ENCODE results near the gene CAMSAP1. TPM values are rescaled to one million over a fixed set of nuclear protein-coding genes. Genes with fewer than 3 reads are reported as not detected.

The CAMSAP1 gene
- total RNA-seq, 4 donors from 2014 or later, result 31.2 to 85.3 (median 51.6) TPM

GRCh38 chr9:135811801-135812200 is 95.5 kb downstream of the CAMSAP1 start:
- Histone ChIP-seq H3K27me3 (no peaks in the 10 kb centered on the region), H3K4me1 (no peaks in the 10 kb centered on the region), H3K4me3 (no peak overlapping the region), H3K27ac (no peak overlapping the region), H3K9me3 (no peaks in the 10 kb centered on the region), H3K36me3 (peaks cover 21 to 93% (median 32%) of the 10 kb centered on the region in 3 donors)
- TF ChIP-seq POLR2A (IDR thresholded peaks at IDR 0.05), result no peak
- TF ChIP-seq, protein P1, sequence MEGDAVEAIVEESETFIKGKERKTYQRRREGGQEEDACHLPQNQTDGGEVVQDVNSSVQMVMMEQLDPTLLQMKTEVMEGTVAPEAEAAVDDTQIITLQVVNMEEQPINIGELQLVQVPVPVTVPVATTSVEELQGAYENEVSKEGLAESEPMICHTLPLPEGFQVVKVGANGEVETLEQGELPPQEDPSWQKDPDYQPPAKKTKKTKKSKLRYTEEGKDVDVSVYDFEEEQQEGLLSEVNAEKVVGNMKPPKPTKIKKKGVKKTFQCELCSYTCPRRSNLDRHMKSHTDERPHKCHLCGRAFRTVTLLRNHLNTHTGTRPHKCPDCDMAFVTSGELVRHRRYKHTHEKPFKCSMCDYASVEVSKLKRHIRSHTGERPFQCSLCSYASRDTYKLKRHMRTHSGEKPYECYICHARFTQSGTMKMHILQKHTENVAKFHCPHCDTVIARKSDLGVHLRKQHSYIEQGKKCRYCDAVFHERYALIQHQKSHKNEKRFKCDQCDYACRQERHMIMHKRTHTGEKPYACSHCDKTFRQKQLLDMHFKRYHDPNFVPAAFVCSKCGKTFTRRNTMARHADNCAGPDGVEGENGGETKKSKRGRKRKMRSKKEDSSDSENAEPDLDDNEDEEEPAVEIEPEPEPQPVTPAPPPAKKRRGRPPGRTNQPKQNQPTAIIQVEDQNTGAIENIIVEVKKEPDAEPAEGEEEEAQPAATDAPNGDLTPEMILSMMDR (IDR thresholded peaks at IDR 0.05), result no peak
- no peak for DNase-seq
- WGBS, 2 donors, result 74 to 87% methylated on average over 11 of the region's 11 CpGs
- intact Hi-C loops (cut with DNase I), result no loop called here

GRCh38 chr9:135810806-135811575 is 96.4 kb downstream of the CAMSAP1 start:
- H3K36me3 ChIP-seq, result peaks cover 17 to 85% (median 24%) of the 10 kb centered on the region in 3 donors
- WGBS, 2 donors, result 93 to 95% methylated on average over 15 to 23 of the region's 23 CpGs
- no peaks in the 10 kb centered on the region for H3K9me3 ChIP-seq
- H3K4me1 ChIP-seq, result no peaks in the 10 kb centered on the region
- intact Hi-C loops (cut with DNase I), result no loop called here
- H3K4me3 ChIP-seq, result no peak overlapping the region
- DNase-seq, result no peak
- H3K27ac ChIP-seq, result no peak overlapping the region
- no peaks in the 10 kb centered on the region for H3K27me3 ChIP-seq
- no peak for TF ChIP-seq POLR2A (IDR thresholded peaks at IDR 0.05)
- TF ChIP-seq, protein P1 (IDR thresholded peaks at IDR 0.05), result no peak

GRCh38 chr9:135809166-135809565 is 98.2 kb downstream of the CAMSAP1 start:
- no peak for DNase-seq
- no peak overlapping the region for H3K27ac ChIP-seq
- H3K4me3 ChIP-seq, result no peak overlapping the region
- no peaks in the 10 kb centered on the region for H3K4me1 ChIP-seq
- no peaks in the 10 kb centered on the region for H3K9me3 ChIP-seq
- TF ChIP-seq, protein P1 (IDR thresholded peaks at IDR 0.05), result no peak
- TF ChIP-seq POLR2A (IDR thresholded peaks at IDR 0.05), result no peak
- peaks cover 4 to 67% (median 11%) of the 10 kb centered on the region in 3 donors for H3K36me3 ChIP-seq
- H3K27me3 ChIP-seq, result no peaks in the 10 kb centered on the region
- intact Hi-C loops (cut with DNase I), result no loop called here
- 70 to 78% methylated on average over 10 of the region's 10 CpGs for WGBS, 2 donors

GRCh38 chr9:135805422-135806022 is 101.8 kb downstream of the CAMSAP1 start:
- H3K4me1 ChIP-seq, result no peaks in the 10 kb centered on the region
- H3K27ac ChIP-seq, result no peak overlapping the region
- WGBS, 2 donors, result 69 to 90% methylated on average over 2 to 5 of the region's 22 CpGs
- TF ChIP-seq, protein P1 (IDR thresholded peaks at IDR 0.05), result no peak
- no peak for TF ChIP-seq POLR2A (IDR thresholded peaks at IDR 0.05)
- peaks cover 0 to 31% (median 4%) of the 10 kb centered on the region in 3 donors for H3K36me3 ChIP-seq
- intact Hi-C loops (cut with DNase I), result no loop called here
- H3K27me3 ChIP-seq, result no peaks in the 10 kb centered on the region
- no peak for DNase-seq
- H3K4me3 ChIP-seq, result no peak overlapping the region
- H3K9me3 ChIP-seq, result no peaks in the 10 kb centered on the region

Measured in esophagus squamous epithelium (tissue), 5 donors.